Activated naive CD8-positive, alpha-beta T cell treated with anti-CD3 and anti-CD28 coated beads, Interleukin-2, amount 50 U/mL, for 24 hours (primary cell): ENCODE data around the gene CPS1.

Experiments used
- ATAC-seq: fragments of 150-1000 bp; cut with Tn5 transposase; one replicate; pipeline ENCODE4 v1.10.0; 2021
- DNase-seq: peaks from one replicate; pipeline ENCODE4 v3.0.0; 2021
- H3K27ac Mint-ChIP-seq: one replicate; pipeline ENCODE4 v1.8.0; 2021; ENCODE audit warnings: mild to moderate bottlenecking, mixed read lengths
- H3K27me3 Mint-ChIP-seq: one replicate; pipeline ENCODE4 v1.8.0; 2021; ENCODE audit warnings: mixed read lengths
- H3K36me3 Mint-ChIP-seq: one replicate; pipeline ENCODE4 v1.8.0; 2021; ENCODE audit warnings: low read depth, mixed read lengths
- H3K4me1 Mint-ChIP-seq: one replicate; pipeline ENCODE4 v1.8.0; 2021; ENCODE audit warnings: mixed read lengths
- H3K4me3 Mint-ChIP-seq: one replicate; pipeline ENCODE4 v1.8.0; 2021; ENCODE audit warnings: mild to moderate bottlenecking, moderate library complexity, mixed read lengths
- H3K9me3 Mint-ChIP-seq: one replicate; pipeline ENCODE4 v1.8.0; 2021; ENCODE audit warnings: mixed read lengths

The CPS1 gene

DNA sequence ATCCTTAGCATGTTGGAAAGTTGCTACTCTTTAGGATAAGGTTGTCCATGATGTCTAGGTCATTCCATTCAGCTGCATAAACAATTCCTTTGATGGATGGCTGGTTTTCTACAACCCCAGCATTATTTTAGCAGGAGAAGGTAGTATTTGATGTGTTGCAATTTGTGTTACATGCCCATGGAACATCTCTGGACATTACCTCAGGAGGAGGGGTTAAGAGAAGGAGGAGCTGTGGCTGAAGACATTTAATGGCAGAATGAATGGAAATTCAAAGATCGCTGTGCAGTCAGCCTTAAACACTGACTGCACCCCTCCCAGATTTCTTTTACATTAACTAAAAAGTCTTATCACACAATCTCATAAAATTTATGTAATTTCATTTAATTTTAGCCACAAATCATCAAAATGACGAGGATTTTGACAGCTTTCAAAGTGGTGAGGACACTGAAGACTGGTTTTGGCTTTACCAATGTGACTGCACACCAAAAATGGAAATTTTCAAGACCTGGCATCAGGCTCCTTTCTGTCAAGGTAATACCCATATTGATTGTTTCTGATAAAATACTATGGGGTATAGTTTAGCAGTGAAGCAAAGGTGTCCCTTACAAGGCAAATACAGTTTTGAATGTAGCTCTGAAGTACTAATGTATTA is at the start of gene CPS1:
Gene CPS1, plus strand, starts transcription at position 271 of the 652 bp plus-strand sequence. Its CDS starts 135 bp downstream, at position 406.
- no peak within 1 kb of the TSS for H3K4me3 Mint-ChIP-seq
- DNase-seq (no peak), ATAC-seq (no peak)
- H3K36me3 Mint-ChIP-seq: no peaks in the 10 kb centered on the region
- H3K4me1 Mint-ChIP-seq: no peaks in the 10 kb centered on the region
- H3K27ac Mint-ChIP-seq: no peak within 1 kb of the TSS
- H3K27me3 Mint-ChIP-seq: peaks cover 4% of the 10 kb centered on the region
- no peaks in the 10 kb centered on the region for H3K9me3 Mint-ChIP-seq

DNA sequence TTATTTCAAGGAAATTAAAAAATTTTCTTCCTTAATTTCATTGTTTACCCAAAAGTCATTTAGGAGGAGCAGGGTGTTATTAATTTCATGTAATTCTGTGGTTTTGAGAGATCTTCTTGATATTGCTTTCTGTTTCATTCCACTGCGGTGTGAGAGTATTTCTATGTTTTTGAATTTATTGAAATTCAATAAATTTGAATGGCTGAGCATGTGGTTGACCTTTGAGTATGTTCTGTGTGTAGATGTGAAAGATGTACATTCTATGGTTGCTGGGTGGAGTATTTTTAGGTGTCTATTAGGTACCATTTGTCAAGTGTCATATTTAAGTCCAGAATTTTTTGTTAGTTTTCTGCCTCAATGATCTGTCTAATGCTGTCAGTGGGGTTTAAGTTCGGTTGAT is 40.5 kb upstream of the CPS1 start:
- DNase-seq (no peak), ATAC-seq (no peak)
- H3K36me3 Mint-ChIP-seq: peaks cover 2% of the 10 kb centered on the region
- H3K27ac Mint-ChIP-seq: no peak overlapping the region
- H3K9me3 Mint-ChIP-seq: peaks cover 21% of the 10 kb centered on the region
- no peaks in the 10 kb centered on the region for H3K4me1 Mint-ChIP-seq
- peaks cover 19% of the 10 kb centered on the region for H3K27me3 Mint-ChIP-seq
- no peak overlapping the region for H3K4me3 Mint-ChIP-seq

DNA sequence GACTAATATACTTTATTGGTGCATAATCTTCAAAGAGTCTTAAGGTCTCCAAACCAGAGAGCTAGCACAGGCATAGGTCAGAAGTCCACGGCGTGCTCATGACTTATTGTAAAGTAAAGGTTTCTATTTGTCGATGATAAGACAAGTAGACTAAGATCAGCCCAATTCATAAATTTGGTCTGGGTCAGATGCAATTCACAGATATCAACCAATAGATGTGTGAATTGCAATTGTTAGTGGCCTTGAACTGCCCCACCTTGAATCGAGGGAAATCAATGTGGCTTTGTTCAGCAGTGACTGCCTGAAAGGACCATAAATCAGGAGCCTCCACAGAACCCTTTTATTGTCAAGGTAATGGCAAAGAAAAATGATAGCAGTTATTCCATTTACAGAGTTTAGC is 39.1 kb upstream of the CPS1 start:
- Mint-ChIP-seq H3K27ac (no peak overlapping the region), H3K4me3 (no peak overlapping the region), H3K27me3 (peaks cover 19% of the 10 kb centered on the region), H3K4me1 (no peaks in the 10 kb centered on the region), H3K36me3 (no peaks in the 10 kb centered on the region), H3K9me3 (peaks cover 21% of the 10 kb centered on the region)
- DNase-seq (no peak), ATAC-seq (no peak)

DNA sequence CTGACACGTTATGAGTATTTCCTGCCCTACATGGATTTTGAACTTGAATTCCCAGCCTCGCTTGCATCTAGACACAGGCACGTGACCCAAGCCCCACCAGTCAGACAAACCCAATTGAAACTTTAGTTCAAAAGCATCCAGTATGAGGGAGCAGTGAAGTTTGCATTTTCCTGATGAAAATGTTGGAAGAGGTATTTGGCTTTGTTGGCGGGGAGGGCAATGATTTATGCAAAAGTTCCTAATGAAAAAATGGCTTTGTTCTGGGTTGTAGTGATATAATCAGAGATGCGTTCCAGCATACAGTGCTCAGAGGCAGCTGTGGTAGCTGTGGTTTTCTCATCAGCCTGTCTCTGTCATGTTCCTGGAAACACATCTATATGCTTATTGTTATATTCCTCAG is 36.8 kb upstream of the CPS1 start:
- no peaks in the 10 kb centered on the region for H3K36me3 Mint-ChIP-seq
- no peak for ATAC-seq
- no peak for DNase-seq
- no peaks in the 10 kb centered on the region for H3K4me1 Mint-ChIP-seq
- H3K27ac Mint-ChIP-seq: no peak overlapping the region
- H3K27me3 Mint-ChIP-seq: peaks cover 21% of the 10 kb centered on the region
- H3K4me3 Mint-ChIP-seq: no peak overlapping the region
- peaks cover 14% of the 10 kb centered on the region for H3K9me3 Mint-ChIP-seq

DNA sequence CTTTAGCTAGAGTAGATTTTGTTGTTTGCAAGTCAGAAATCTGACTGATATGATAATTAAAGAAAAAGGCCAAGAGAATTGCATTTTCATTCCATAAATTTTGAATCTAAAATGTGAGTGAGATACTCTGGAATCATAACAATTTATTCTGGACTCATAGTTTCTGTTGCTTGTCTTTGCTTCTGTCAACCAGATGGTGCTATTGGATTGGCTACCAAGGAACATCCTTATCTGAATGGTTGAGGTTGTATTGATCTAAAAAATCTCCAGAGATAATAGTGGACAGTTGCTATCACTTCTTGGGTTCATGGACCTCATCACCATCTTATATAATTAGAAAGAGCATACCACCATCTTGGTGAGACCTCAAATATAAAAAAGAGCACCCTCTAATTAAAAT is 34.0 kb upstream of the CPS1 start:
- H3K27ac Mint-ChIP-seq: no peak overlapping the region

DNA sequence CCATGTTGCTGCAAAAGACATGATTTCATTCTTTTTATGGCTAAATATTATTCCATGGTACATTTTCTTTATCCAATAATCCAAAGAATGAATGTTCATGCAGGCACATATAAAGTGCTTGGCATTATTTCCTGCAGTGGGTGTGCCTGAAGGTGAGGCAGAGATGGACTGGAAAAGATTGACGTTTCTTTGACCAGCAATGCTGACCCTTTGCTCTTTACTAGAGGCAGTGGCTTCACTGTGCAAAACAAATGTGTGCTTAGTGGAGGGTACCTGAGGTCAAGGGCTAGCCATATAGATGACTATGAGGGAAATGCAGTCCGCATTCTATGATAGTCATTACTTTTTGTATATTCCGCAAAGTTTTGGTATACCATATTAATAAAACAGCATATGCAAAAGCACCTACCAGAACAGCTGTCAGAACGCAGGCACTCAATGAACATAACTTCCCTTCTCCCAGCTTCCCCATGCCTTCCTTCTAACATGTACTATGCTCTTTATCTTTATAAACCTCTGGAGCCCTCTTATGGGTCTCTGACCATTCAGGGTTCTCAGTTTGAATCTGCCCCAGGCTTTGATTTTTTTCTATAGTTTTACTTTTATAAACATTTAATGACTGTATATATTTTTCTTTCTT is 32.6 kb upstream of the CPS1 start:
- peaks cover 15% of the 10 kb centered on the region for H3K27me3 Mint-ChIP-seq
- ATAC-seq (no peak), DNase-seq (no peak)
- H3K36me3 Mint-ChIP-seq: no peaks in the 10 kb centered on the region
- H3K4me3 Mint-ChIP-seq: no peak overlapping the region
- H3K4me1 Mint-ChIP-seq: no peaks in the 10 kb centered on the region
- no peaks in the 10 kb centered on the region for H3K9me3 Mint-ChIP-seq
- H3K27ac Mint-ChIP-seq: no peak overlapping the region

More for the DNA sequence above, 34.0 kb upstream of the CPS1 start:
- ATAC-seq: no peak
- no peak for DNase-seq
- no peaks in the 10 kb centered on the region for H3K9me3 Mint-ChIP-seq
- H3K27me3 Mint-ChIP-seq: peaks cover 15% of the 10 kb centered on the region
- H3K36me3 Mint-ChIP-seq: no peaks in the 10 kb centered on the region
- no peak overlapping the region for H3K4me3 Mint-ChIP-seq
- H3K4me1 Mint-ChIP-seq: no peaks in the 10 kb centered on the region

DNA sequence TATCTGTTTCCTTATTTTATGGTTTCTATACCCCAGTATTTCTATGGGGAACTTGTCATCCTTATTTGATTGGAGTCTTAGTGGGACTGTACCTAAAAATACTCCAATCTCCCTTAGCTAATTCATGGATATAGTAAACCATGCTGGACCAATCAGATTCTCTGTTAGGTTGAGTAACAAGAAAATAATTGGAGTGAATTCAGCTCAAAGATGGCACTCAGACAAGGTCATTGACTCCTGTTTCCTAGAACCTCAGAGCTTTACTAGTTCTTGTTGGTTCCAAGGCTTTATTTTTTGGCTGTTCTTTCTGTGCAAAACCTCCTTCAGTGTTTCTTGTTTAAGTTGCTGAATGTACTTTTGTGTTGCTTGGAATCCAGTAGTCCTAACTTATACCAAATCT is 31.9 kb upstream of the CPS1 start:
- H3K36me3 Mint-ChIP-seq: no peaks in the 10 kb centered on the region
- no peaks in the 10 kb centered on the region for H3K4me1 Mint-ChIP-seq
- no peaks in the 10 kb centered on the region for H3K9me3 Mint-ChIP-seq
- no peak overlapping the region for H3K27ac Mint-ChIP-seq
- ATAC-seq (no peak), DNase-seq (no peak)
- peaks cover 14% of the 10 kb centered on the region for H3K27me3 Mint-ChIP-seq
- no peak overlapping the region for H3K4me3 Mint-ChIP-seq

DNA sequence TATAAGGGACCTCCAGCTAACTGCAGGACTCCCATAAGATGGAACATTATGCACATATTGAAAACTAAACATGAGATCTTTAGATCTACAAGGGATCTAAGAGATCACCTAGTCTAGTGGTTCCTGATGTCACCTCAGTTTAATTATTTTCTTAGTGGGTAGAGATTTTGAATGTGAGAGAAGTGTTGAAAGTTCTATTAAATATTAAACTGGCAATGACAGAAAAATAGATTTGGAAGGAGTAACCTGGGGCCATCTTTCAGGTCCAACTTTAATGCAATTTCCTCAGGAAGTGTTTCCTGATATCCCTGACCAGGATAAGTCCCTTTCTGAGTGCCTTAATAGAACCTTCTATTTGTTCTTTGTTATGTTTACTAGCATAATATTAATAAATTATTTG is 29.1 kb upstream of the CPS1 start:
- ATAC-seq: no peak
- no peak for DNase-seq
- H3K9me3 Mint-ChIP-seq: no peaks in the 10 kb centered on the region
- no peaks in the 10 kb centered on the region for H3K4me1 Mint-ChIP-seq
- H3K27me3 Mint-ChIP-seq: peaks cover 9% of the 10 kb centered on the region
- H3K27ac Mint-ChIP-seq: no peak overlapping the region
- H3K36me3 Mint-ChIP-seq: no peaks in the 10 kb centered on the region
- no peak overlapping the region for H3K4me3 Mint-ChIP-seq

DNA sequence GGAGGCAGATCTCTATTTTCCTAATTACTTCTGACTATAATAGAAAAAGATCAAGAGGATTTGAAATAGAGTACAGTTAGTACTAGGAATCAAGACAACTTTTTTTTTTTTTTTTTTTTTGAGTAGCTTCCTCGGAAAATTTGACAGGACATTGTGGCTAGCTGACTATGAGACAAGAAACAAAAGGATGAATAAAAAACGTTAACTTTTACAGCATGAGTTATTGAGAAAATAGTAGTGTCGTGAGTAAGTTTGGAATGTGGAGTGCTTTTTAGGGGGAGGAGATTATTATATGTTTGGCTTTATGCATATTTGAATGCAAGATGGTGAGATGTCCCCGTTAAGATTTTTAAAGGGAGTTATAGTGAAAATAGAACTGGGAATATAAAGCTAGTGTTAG is 27.7 kb upstream of the CPS1 start:
- ATAC-seq: no peak
- no peak for DNase-seq
- H3K4me3 Mint-ChIP-seq: no peak overlapping the region
- H3K9me3 Mint-ChIP-seq: no peaks in the 10 kb centered on the region
- H3K27me3 Mint-ChIP-seq: peaks cover 6% of the 10 kb centered on the region
- no peaks in the 10 kb centered on the region for H3K36me3 Mint-ChIP-seq
- no peaks in the 10 kb centered on the region for H3K4me1 Mint-ChIP-seq
- H3K27ac Mint-ChIP-seq: no peak overlapping the region

DNA sequence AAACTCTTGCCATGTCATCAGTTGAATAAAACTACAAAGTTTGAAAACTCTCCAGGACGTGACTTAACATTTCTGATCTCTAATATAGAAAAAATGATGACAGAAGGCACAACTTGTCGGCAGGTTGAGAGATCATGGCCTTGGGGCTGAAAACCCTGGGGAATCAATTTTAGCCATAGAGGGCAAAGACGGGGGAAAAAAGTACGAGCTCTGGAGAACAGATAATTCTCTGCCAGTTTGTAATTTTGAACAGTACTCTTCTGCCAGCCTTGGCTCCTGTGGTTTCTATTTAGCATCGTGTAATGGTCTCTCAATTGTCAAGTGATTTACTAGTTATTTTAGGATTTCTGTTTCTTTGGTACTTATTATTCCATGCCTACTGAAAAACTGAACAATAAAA is 25.3 kb upstream of the CPS1 start:
- H3K27me3 Mint-ChIP-seq: no peaks in the 10 kb centered on the region
- no peaks in the 10 kb centered on the region for H3K9me3 Mint-ChIP-seq
- no peak overlapping the region for H3K27ac Mint-ChIP-seq
- H3K4me3 Mint-ChIP-seq: no peak overlapping the region
- no peaks in the 10 kb centered on the region for H3K4me1 Mint-ChIP-seq
- ATAC-seq (no peak), DNase-seq (no peak)
- no peaks in the 10 kb centered on the region for H3K36me3 Mint-ChIP-seq

DNA sequence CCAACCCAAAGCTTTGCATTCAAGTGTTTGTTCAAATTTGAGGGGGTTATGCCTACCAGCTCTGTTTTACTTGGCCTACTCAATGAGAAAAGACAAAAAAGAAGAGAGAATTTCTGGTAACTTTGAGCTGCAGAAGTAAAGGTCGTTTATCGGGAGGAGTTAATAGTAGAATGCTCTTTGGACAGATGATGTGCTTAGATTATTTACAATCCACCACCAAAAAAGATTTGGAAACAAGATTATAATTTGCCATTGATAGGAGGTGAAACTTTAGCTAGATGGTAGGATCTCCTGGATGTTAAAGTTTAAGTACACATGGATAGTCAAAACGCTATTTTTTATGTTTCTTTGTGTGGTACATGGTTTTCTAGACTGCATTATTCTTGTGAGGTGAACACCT is 24.9 kb upstream of the CPS1 start:
- no peak for DNase-seq
- no peaks in the 10 kb centered on the region for H3K9me3 Mint-ChIP-seq
- no peaks in the 10 kb centered on the region for H3K4me1 Mint-ChIP-seq
- H3K27ac Mint-ChIP-seq: no peak overlapping the region
- no peaks in the 10 kb centered on the region for H3K36me3 Mint-ChIP-seq
- no peak overlapping the region for H3K4me3 Mint-ChIP-seq
- H3K27me3 Mint-ChIP-seq: no peaks in the 10 kb centered on the region
- no peak for ATAC-seq

DNA sequence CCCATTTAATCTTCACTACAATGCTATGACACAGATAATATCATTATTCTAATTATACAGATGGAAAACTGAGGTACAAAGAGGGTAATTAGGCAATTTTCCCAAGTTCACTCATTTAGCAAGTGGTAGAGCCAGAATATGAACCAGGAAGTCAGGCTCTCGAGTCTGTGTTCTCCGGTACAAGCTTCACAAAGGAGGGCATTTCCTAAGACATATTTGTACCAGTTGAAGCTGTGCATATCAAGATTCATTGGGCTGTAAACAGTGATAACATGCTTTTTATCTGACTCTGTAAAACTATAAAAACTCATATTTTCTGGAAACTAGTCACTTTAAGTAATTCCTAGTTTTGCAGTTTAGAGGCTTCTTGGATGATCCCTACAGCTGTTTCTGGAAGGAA is 23.0 kb upstream of the CPS1 start:
- DNase-seq (no peak), ATAC-seq (no peak)
- Mint-ChIP-seq H3K4me3 (no peak overlapping the region), H3K27me3 (no peaks in the 10 kb centered on the region), H3K27ac (no peak overlapping the region), H3K9me3 (no peaks in the 10 kb centered on the region), H3K4me1 (no peaks in the 10 kb centered on the region), H3K36me3 (no peaks in the 10 kb centered on the region)

DNA sequence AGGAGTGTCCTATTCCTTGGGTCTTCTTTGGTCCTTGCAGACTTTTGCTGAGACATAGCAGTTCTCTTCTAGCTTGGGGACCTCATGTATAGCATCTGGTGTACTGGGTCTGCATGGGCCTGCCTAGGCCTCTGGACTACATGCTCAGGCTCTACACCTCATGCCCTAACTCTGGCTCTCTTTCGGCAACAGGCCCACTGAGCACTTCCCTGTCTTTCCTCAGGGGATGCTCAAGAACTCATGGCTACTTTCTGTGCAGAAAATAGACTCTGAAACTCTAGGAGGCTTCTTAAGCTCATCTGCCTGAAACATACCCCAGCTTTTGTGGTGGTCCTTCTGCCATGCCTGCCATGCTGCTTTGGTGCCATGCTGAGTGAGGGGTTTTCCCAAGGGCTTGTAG is 21.5 kb upstream of the CPS1 start:
- Mint-ChIP-seq H3K27ac (no peak overlapping the region), H3K27me3 (no peaks in the 10 kb centered on the region), H3K4me3 (no peak overlapping the region), H3K36me3 (no peaks in the 10 kb centered on the region), H3K9me3 (no peaks in the 10 kb centered on the region), H3K4me1 (no peaks in the 10 kb centered on the region)
- DNase-seq (no peak), ATAC-seq (no peak)

DNA sequence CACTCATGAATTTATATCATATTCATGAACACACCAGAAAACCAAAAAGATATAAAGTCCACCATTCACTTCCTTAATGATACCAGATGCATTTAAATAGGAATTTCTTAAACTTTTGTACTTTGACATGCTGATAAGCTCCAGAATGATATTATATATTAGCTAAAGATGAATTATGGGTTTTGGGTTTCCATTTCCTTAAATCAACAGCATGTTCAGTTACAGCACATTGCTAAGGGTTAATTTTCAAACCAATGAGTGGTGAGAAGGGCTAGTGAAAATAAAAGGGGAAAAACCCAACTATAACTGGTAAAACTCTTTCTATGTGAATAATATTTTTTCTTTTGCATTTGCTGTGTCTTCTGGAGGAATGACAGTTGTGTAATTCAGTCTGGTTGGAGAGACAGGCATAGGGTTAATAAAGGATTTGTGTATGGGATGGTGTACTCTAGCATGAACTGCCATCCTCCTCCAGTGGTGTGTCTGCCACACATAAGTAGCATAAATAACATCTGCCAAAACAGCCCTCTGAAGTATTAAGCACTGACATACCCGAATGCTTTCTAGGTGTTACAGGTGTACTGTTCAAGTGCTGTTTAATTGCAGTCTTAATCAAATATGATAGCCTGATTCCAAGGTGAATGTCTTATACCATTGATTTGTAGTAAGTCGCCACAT is 19.3 kb upstream of the CPS1 start:
- peaks cover 4% of the 10 kb centered on the region for H3K27me3 Mint-ChIP-seq
- DNase-seq: no peak
- no peaks in the 10 kb centered on the region for H3K9me3 Mint-ChIP-seq
- no peaks in the 10 kb centered on the region for H3K4me1 Mint-ChIP-seq
- H3K27ac Mint-ChIP-seq: no peak overlapping the region
- H3K4me3 Mint-ChIP-seq: no peak overlapping the region
- no peak for ATAC-seq
- no peaks in the 10 kb centered on the region for H3K36me3 Mint-ChIP-seq

DNA sequence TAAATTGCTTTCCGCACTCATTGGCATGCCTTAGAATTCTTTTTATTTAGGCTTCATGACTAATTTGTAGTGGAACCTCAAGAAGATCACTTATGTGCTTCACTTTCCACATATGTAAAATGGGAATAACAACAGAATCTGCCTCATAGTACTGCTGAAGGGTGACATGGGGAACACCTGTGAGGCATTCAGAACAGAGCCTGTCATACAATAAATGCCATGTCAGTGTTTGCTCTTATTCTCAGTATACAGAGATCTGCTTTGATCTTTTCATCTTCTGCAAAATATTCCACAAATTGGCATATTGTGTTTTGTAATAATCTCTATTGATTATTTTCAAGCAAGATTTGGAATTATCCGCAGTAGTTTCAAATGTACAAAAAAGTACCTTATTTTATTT is 17.4 kb upstream of the CPS1 start:
- DNase-seq: no peak
- no peaks in the 10 kb centered on the region for H3K9me3 Mint-ChIP-seq
- H3K36me3 Mint-ChIP-seq: no peaks in the 10 kb centered on the region
- no peak overlapping the region for H3K27ac Mint-ChIP-seq
- H3K4me1 Mint-ChIP-seq: no peaks in the 10 kb centered on the region
- peaks cover 4% of the 10 kb centered on the region for H3K27me3 Mint-ChIP-seq
- H3K4me3 Mint-ChIP-seq: no peak overlapping the region
- ATAC-seq: no peak
